GM19463 (cell line): Measurements from ENCODE around the gene DBP.
A peak's percentile ranks its signal among the peaks of the same experiment; 100 is the strongest.
"Not testable (repeated sequence)": the region's sequence is repeated elsewhere in the genome, so short reads cannot be mapped to it uniquely, and the experiment has no call there.

Source experiments
- ATAC-seq: cut with Tn5 transposase; IDR thresholded peaks from one replicate; pipeline ENCODE4 v1.9.1; 2021; ENCODE audit warnings: mild to moderate bottlenecking, moderate library complexity; ENCODE audit not compliant: unreplicated experiment

Gene DBP

GRCh38 chr19:48641850-48642249 is 4.7 kb upstream of the DBP start:
- ATAC-seq: no peak

DNA sequence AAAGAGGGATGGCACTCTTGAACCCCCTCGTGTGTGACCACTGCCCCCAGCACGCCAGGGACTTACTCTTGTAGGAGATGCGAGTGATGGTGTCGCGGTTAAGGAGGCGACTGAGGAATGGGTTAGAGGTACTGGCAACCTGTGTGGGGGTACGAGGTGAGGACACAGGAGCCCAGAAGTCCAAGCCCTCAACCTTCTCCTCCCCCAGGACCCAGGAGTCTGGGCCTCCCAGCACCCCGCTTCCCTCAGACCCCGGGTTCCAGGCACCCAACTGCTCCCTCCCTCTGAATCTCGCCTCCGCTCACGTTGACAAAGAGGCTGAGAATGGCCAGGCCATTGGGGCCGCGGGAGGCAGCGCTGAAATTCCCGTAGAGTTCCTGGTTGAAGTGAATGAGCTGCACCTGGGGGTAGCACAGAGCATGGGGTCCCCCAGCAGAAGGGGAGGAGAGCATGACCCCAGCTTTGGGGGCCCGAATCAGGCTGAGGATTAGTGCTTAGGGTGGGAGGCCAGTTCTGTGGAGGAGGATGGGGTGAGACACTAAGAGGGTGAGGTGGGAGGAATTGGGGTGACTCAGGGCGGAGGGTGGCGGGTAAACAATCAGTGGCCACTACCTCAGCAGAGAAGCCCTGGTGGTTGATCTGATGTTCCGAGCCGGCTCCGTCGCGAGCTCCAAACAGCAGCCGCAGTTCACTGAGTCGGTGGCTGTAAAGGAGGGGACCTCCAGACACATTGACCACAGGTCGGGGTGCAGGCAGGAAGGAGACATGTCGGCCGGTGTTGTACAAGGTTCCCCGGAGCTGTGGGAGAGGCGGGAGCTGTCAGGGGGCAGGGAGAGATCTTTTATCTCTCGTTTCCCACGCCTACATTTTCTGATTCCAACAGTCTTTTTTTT is 2.5 kb upstream of the DBP start:
- no peak for ATAC-seq

DNA sequence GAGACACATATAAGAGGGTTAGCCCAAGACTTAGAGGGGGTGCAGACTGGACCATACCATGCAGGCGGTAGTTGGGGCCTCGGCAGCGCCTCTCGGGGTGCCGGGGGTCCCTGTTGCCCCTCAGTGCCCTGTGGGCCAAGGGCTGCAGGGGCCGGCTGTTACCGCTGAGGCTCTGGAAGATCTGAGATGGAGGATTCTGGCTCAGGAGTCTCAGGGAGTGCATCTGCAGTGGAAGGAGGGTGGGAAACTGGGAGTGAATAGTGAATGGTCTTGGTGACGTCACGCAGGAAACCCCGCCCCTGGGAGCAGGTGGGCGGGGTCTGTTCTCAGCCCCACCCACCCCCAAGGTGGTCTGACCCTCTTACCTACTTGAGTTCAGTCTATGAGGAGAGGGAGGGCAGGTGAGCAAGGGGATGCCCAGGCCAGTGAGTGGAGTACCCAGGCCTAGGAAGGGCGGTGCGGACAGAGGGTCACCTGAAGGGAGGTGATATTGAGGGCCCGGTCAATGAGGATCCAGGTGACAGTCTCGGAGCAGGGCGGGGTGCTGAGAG is 1.7 kb upstream of the DBP start:
- no peak for ATAC-seq

GRCh38 chr19:48637948-48638830 is 1.0 kb upstream of the DBP start:
- ATAC-seq: no peak

DNA sequence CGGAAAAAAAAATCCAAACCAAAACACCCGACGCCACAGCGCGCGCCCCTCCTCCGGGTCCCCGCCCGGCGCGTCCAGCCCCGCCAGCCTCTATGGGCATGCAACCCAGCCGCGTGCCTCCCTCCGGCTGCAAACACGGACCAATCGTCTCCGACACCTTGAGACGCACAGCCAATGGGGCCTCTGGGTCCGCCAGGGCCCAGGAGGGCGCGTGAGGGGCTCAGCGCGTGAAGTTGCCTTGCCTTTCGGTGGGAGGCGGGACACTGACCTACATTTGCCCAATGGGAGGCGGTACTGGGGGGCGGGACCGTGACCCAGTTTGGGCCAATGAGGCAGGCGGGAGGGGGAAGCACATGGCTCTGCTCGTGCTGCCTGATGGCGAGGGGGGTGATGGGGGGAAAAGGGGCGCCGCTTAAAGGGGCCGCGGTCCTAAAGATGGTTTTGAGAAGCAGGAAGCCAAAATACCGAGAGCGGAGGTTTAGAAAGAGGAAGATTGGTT is 319 bp upstream of the DBP start:
- ATAC-seq: peak; percentile 81

DNA sequence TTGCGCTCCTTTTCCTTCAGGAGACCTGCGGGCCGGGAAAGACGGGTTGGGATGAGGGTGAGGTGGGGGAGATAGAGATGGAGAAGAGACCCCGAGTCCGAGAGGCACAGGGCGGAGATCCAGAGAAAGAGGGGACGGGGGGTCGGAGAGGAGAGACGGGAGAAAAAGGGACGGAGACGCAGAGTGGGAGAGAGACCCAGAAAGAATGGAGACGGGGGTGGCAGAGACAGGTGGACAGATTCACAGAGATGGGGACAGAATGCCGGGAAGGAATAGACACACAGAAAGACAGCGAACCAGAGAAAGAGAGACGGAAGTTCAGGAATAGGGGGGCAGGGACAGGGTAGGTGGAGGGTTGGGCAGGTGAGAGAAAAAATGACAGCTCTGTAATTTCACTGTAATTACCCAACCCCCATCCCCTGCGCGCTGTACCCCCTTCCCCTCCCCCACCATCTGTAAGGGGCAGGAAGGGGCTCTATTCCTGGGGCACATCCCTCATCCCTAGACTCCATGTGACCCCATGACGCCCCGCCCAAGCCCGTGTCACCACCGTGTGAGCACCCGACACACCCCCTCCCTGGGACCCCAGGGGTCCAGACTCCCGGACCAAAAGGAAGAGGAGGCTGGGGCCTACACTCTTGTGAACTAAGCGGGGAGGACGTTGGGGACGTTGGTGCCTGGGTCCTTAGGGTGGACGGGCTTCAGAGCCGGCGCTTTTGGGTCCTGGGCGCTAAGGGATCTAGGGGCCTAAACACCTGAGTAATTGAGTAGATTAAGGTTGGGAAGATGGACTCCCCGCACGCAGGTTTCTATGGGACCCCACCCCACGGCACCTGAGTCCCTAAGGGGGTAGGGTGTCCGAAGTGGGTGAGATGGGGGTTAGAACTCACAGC is 967 bp downstream of the DBP start:
- no peak for ATAC-seq

- no peak for ATAC-seq
Measured at GRCh38 chr19:48635263-48635965, 1.8 kb downstream of the DBP start.

GRCh38 chr19:48634424-48635262 is 2.5 kb downstream of the DBP start:
- ATAC-seq: no peak

DNA sequence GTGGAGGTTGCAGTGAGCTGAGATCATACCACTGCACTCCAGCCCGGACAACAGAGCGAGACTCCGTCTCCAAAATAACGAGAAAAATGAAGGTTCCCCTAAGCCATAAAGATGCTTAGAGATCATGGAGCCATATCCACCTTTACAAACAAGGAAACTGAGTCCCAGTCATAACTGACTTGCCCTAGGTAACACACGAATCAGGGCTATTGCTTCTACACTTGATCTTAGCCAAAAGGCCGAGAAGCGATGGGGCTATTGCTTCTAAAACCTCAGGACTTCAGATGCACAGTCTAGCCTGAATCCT is 3.2 kb downstream of the DBP start:
- no peak for ATAC-seq

GRCh38 chr19:48633148-48634035 is 3.8 kb downstream of the DBP start:
- ATAC-seq: no peak

DNA sequence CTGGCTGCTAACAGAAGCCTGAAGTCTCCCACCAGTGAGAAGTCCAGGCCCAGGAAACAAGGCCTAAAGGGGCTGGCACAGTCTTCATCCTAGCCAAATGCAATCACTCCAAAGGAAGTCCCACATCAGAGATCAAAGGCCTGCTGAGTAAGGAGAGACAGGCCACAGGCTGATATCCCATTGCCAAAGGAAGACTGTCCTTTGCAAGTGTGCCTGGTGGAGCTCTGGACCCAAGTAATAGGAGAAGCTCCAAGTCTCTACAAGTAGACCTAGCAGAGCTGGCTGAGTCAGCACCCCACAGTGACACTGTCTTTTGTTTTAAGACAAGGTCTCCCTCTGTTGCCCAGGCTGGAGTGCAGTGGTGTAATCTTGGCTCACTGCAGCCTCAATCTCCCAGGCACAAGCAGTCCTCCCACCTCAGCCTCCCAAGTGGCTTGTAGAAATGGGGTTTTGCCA is 4.5 kb downstream of the DBP start:
- ATAC-seq: no peak

- not testable (repeated sequence) for ATAC-seq
Measured at GRCh38 chr19:48632286-48632685, 4.9 kb downstream of the DBP start.

- ATAC-seq: no peak
Measured at GRCh38 chr19:48631225-48631624, 6.0 kb downstream of the DBP start.

DNA sequence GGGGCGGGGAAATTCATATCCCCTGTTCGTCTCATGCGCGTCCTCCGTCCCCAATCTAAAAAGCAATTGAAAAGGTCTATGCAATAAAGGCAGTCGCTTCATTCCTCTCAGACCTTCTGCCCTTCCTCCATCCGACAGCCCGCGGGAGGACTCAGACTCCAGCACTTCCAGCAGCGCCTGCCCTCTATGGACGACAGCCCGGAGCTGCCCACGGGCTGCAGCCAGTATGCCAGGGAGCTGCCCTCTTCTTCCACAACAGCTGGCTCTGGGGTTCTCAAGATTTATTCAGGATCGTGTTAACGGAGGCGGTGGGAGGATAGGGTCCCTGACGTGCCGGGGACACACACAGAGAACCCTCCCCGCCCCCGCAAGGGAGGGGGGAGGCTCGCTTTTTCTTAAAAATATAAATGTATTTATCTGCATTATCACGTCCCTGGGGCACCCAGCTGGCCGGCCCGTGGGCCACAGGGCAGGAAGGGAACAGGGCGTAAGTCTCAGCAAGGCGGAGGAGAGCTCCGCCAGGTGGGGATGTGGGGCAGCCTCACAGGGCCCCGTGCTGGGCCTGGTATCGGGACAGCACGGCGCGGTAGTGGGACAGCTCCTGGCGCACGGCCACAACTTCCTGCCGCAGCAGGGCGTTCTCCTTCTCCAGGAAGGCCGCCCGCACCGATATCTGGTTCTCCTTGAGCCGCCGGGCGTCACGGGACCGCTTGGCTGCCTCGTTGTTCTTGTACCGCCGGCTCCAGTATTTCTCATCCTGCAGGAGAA is 6.7 kb downstream of the DBP start:
- no peak for ATAC-seq

DNA sequence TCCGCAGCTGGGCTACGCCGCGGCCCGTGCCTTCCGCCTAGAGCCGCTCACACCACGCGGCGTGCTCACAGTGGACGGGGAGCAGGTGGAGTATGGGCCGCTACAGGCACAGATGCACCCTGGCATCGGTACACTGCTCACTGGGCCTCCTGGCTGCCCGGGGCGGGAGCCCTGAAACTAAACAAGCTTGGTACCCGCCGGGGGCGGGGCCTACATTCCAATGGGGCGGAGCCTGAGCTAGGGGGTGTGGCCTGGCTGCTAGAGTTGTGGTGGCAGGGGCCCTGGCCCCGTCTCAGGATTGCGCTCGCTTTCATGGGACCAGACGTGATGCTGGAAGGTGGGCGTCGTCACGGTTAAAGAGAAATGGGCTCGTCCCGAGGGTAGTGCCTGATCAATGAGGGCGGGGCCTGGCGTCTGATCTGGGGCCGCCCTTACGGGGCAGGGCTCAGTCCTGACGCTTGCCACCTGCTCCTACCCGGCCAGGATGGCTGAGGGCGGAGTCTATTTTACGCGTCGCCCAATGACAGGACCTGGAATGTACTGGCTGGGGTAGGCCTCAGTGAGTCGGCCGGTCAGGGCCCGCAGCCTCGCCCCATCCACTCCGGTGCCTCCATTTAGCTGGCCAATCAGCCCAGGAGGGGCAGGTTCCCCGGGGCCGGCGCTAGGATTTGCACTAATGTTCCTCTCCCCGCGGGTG is 7.4 kb downstream of the DBP start:
- ATAC-seq: no peak

- ATAC-seq: no peak
Measured at GRCh38 chr19:48629297-48629598, 7.9 kb downstream of the DBP start.
